Stimulated activated CD4-positive, alpha-beta T cell treated with anti-CD3 and anti-CD28 coated beads, Interleukin-12 subunit alpha, Interleukin-12 subunit beta, amount 100 ng/mL, for 4 hours (primary cell): ENCODE measurements around the gene DDX18.
"Not testable (repeated sequence)": the region's sequence is repeated elsewhere in the genome, so short reads cannot be mapped to it uniquely, and the experiment has no call there.

Experiments
- DNase-seq: peaks from one replicate; pipeline ENCODE4 v3.0.0-alpha.2; 2020

DDX18 gene

DNA sequence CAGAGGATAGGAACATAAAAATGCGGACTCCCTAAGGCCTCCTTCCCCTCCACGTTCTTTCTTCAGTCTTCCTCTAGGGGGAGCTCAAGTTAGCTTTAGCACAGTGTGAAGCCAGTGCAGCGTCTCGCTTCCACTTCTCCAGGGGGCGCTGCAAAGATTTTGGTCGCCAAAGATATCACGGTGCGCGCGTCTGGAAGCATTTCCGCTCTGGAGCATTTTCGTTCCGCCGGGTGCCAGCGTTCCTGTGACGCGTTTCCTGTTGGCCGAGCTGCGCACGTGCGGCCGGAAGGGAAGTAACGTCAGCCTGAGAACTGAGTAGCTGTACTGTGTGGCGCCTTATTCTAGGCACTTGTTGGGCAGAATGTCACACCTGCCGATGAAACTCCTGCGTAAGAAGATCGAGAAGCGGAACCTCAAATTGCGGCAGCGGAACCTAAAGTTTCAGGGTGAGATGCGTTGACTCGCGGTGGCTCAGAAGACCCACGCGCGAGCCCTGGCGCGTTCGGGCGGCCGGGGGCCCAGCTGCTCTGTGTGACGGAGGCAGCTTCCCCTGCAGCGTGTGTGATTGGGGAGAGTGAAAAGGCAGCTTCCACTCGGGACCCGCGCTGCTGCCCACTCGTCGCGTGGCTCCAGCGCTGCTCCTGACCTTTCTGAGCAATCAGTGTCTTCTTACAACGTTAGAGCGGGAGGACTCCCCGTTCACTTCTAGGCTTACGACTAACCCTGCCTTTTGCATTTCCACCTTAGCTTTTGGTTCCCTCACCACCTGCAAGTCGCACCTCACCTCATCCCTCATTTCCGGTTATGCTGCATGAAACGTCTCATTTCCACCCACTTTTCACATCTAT, at the start of gene DDX18:
TSS of gene DDX18 (plus strand) at position 275 of the 848 bp plus-strand sequence. CDS start at position 362, 87 bp downstream.
- DNase-seq = peak; percentile 94

DNA sequence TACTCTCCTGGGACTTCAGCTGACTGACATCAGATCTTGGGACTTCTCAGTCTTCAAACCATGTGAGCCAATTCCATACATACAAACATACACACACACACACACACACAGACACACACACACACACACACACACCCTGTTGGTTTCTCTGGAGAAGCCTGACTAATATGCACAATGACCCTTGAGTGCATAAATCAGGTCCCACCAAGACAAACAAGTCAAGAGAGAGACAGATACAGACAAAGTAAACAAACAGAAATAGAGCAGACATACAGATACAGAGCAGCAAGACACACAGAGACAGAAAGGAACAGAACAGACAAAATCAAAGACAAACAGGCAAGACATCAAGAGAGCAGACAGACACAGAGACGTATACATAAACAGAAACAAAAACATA, 43.8 kb upstream of the DDX18 start:
- no peak for DNase-seq

DNA sequence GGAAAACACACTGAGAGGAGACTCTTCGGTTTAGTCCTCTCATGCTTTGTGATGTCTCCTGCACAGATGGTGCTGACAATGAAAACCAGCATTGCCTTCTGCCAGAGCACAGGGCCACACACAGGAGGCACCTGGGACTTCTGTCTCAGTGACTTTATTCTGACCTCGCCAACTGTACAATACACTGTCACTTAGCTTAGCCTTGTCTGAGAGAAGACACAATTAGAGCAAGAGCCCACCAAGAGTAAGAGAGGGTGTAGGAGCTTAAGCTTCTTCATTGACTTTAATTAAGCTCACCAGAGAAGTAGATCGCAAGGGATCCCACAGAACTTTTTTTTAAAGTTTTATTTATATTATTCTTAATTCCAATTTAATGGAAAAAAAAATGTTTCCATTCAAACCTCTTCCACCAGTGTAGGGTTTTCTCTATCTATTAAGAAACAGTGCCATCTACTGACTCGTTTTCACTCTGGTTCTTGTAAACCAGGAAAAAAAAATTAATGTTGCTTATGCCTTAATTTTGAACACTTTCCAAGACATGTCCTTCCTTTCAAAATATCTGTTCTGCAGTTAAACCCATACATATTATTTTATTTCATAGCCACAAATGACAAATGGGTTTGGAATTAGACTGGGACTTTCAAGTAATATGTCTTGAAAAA, 42.4 kb upstream of the DDX18 start:
- DNase-seq = no peak

DNA sequence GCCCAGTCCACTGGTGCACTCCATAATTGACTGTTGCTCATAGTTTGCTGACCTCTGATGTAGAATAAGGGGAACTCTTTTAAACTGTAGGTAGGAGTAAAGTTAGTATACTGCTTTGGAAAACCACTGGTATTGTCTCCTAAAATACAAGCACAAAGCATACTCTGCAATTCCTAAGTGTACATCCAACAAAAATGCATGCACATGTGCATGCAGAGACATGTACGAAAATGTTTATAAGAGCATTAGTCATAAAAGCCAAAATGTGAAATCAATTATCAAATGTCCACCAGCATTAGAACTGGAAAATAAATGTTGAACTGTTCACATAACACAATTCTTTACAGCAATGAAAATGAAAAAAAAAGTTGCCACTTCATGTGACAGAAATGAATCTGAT, 39.8 kb upstream of the DDX18 start:
- no peak for DNase-seq

DNA sequence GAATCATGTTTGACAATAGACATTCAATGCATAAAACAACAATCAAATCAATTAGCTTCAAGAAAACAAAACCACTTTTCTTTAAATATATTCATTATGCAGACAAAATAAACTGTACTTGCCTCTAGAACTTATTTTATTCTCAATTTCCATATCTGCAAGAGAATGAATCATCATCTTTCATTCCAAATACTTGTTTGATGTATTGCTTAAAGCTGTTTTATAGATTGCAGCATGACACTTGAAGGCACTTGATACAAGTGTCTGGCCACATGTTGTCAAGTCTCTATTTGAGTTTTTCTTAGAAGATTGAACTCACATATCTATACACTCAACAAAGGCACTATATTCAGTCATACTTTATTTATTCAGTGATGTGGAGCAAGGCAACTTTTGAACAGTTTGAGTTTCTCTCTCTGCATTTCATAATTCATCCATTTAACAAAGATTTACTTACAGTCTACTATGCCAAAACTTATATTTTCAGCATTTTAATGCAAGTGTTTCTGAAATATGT, 38.7 kb upstream of the DDX18 start:
- DNase-seq = no peak

DNA sequence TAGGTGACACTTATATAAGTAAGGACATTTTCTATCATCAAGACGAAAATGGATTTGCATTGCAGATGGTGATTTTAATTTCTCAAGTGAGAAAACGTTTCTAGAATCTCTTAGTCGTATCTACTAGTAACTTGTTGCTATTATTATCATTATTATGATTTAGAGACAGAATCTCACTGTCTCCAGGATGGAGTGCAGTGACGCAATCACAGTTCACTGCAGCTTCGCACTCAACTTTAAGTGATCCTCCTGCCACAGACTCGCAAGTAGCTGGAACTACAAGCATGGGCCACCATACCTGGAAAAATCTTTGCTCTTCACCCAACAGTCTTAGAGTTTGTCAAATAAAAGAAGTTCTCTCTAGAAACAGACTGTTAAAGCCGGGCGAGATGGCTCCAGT, 37.6 kb upstream of the DDX18 start:
- no peak for DNase-seq

DNA sequence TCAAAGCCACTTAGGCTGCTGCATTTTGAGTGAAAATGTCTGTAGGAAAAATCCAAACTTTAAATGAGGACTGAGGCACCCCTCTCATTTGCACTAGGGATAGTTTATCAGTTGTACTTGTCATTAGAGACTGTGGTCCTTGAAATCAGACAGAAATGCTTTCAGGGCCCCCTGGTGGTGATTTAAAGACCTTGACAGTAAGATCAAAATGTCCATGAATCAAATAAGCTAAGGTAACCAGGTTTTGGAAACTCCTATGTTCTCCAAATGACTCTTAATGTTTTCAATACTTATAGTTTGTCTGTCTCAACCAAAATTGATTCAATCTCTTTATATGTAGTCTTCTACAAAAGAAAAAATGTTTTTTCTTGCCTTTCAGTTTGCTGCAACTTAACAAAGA, 28.8 kb upstream of the DDX18 start:
- DNase-seq = peak; percentile 7

DNA sequence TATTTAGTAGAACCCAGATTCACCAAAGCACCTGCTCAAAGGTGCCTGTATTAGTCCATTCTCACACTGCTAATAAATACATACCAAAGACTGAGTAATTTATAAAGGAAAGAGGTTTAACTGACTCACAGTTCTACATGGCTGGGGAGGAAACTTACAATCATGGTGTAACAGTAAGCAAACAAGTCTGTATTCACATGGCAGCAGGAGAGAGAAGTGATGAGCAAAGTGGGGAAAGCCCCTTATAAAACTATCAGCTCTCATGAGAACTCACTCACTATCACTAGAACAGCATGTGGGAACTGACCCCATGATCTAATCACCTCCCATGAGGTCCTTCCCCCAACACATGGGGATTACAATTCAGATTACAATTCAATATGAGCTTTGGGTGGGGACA, 28.0 kb upstream of the DDX18 start:
- DNase-seq = no peak

DNA sequence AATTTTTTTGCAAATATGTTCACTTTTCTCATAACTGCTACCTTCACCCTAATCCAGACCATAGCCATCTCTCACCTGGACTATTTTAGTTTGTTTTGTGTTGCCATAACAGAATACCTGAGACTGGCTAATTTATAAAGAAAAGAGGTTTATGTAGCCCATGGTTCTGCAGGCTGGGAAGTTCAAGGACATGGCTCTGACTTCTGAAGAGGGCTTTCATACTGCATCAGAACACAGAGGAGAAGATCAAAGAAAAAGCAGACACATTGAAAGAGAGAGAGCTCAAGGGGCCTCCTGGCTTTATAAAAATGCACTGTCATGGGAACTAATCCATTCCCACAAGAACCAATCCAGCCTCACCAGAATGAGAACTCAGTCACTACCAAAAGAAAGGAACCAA, 25.0 kb upstream of the DDX18 start:
- DNase-seq = no peak

DNA sequence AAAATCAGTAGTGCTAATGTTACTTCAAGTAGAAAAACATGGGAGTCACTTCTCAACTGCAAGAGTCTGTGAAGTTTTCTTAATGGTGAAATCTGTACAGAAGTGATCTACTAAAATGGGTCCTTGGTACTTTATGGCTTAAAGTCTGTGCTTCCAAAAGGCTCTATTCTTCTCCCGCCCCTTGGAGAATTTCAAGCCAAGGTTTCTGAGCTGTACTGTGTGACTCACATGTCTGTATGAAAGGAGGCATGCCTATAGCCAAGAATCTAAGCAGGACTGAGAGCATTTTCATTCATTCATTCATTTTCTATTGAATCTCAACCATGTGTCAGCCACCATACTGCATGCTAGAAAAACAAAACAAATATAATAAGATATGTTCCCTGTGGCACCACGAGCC, 19.8 kb upstream of the DDX18 start:
- no peak for DNase-seq

DNA sequence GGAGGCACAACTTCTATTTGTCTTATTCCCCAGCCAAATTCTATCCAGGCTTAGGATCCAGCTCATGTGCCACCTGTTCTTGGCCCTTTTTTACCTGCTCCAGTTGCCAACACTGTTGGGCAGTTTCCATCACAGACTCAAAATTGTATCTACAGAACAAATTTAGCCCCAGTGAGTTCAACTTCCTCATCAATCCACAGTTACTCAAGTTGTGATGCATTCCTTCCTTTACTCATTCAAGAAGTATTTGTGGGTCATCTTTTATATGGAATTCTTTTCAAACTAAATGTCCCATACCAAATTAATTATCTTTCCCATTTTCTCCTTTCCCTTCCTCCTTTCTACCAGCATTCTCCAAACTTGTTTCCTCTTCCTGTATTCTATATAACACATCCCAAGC, 12.7 kb upstream of the DDX18 start:
- no peak for DNase-seq

DNA sequence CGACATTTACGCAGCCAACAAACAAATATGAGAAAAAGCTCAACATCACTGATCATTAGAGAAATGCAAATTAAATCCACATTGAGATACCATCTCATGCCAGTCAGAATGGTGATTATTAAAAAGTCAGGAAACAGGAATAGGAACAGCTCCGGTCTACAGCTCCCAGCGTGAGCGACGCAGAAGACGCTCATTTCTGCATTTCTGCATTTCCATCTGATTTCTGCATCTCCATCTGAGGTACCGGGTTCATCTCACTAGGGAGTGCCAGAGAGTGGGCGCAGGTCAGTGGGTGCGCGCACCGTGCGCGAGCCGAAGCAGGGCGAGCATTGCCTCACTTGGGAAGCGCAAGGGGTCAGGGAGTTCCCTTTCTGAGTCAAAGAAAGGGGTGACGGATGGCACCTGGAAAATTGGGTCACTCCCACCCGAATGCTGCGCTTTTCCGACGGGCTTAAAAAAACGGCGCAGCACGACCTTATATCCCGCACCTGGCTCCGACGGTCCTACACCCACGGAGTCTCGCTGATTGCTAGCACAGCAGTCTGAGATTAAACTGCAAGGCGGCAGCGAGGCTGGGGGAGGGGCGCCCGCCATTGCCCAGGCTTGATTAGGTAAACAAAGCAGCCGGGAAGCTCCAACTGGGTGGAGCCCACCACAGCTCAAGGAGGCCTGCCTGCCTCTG, 10.7 kb upstream of the DDX18 start:
- DNase-seq = not testable (repeated sequence)

DNA sequence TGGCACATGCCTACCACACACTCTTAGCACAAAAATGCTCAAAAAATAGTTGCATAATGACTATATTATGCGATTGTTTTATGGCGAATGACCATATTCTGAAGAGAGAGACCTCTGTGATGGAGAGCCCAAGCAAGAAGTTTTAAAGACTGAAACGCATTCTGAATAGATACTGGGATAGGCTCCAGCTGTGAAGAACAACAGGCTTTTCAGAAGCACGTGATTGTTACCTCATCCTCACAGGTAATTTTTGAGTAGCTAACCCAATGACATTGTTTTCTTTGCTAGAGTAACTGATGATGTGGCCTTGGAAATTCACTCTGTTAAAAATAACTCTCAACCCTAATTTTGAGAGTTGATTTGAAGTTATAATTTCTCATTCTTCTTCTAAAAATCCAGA, 2.0 kb upstream of the DDX18 start:
- DNase-seq = no peak

DNA sequence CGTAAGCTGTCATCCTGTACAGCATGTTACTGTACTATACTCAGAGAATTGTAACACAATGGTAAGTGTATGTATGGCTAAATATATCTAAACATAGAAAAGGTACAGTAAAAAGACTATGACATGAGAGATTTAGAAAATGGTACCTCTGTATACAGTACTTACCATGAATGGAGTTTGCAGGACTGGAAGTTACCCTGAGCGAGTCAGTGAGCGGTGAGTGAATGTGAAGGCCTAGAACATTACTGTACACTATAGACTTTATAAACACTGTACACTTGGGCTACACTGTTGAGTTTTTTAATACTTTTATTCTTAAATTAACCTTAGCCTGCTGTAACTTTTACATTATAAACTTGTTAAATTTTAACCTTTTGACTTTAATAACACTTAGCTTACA, 1.5 kb downstream of the DDX18 start:
- no peak for DNase-seq

DNA sequence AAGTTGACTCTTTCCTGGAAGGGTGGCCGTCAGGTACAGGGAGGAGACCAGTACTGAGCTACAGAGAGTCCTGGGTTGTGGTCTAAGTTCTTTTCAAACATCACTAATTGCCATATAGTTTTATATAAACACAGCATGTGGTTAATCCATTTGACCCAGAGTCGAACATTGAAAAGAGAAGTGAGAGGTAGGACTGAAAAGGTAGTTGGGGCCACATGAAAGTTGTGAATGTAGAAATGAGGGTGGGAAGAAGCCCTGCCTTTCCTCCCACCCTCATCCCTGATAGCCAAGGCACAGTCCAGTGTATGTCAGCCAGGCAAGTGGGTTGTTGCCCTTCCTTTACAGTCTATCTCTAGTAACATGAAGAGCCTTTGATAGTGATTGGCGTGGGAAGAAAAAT, 4.4 kb downstream of the DDX18 start:
- no peak for DNase-seq

DNA sequence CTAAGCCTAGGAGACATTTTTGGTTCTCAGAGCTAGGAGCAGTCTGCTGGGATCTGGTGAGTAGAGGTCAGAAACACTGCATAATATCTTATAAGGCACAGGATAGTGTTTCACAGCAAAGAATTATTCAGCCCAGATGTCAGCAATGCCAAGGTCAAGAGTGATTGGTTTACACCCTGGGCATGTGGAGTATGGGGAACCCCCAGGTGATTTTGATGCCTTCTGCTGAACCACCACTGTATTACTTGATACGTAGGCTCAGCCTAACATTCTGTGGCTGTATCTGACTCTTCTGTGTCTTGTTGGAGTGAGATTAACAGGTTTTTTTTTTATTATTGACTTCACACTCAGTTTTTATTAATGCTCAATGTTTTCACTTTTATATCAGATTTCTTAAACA, 6.0 kb downstream of the DDX18 start:
- DNase-seq = no peak

DNA sequence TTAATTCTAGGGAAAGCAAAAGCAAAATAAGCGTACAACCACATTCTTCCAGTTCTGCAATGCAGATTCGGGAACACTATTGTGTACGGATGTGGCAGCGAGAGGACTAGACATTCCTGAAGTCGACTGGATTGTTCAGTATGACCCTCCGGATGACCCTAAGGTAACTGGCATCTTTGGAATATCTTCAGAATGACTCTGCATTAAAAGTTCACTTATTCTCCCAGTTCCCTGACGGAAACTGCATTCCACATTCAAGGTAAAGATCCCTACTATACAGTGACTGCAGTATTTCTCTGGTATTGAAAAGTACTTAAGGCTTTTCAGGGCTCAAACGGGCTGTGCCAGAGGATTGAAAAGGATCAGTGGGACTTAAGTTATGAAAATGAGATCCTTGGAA, 10.9 kb downstream of the DDX18 start:
- DNase-seq = no peak

DNA sequence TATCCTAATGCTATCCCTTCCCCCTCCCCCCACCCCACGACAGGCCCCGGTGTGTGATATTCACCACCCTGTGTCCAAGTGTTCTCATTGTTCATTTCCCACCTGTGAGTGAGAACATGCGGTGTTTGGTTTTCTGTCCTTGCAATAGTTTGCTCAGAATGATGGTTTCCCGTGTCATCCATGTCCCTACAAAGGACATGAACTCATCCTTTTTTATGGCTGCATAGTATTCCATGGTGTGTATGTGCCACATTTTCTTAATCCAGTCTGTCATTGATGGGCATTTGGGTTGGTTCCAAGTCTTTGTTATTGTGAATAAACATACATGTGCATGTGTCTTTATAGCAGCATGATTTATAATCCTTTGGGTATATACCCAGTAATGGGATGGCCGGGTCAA, 13.0 kb downstream of the DDX18 start:
- not testable (repeated sequence) for DNase-seq

DNA sequence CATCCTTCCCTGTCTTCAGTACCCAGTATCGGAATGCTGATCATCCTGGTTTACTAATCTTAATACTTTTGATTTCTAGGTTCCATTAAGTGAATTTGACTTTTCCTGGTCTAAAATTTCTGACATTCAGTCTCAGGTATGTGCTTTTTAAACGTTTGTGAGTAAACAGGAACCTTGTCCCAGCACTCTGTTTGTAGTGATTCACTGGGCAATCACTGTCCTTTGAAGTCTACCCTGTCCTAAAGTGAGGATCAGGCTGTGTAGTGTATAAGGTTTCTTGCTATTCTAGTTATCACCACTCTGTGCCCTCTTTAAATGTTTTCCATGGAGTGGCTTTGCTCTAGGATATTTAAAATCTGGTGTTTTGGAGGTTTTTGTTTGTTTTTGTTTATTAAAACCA, 14.4 kb downstream of the DDX18 start:
- no peak for DNase-seq

DNA sequence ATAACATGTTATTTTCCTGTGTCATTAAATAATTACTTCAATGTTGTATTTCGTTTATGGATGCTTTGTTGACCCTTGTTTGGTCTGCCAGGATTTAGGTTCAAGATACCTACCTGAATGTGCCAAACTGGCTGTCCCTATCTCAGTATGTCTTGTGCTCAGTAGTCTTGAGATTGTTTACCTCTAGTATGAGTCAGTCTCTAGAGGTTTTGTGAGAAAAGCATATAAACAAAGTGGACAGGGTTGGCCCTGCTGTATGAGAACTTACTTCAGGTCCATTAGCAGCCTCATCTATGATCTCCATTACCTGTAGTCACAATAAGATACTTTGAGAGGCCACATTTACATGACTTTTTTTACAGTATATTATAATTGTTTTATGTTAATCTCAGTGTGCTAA, 17.8 kb downstream of the DDX18 start:
- DNase-seq = no peak

DNA sequence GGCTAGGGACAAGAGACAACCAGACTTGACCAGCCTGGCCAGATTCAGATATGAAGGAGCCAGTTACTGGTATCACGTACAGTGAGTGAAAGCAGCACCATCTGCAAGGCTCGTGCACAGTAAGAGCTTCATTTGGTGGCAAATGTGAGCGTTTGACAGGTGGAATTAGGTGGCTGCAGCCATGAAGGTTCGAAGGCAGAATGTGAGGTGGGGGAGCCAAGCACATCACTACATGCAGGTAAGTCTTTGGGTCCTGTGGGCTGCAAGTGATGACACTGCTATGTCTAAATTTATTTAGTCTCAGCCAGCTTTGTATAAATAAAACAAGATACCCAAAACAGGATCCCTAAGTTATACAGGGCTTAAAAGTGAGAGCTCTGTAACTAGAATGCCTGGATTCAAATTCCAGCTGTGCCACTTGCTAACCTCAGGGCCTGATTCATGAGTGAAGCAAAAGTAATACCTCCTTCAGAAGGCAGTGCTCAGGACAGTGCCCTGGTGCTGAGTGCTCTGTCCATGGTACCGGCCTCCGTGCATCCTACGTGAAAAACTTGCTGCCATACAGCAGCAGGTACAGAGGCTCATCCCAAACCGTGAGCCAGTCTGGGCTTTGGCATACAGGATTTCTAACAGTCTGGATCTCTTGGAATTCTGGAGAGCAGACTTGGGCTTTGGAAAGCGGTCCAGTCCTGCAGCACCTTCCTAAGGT, 18.6 kb downstream of the DDX18 start:
- no peak for DNase-seq

DNA sequence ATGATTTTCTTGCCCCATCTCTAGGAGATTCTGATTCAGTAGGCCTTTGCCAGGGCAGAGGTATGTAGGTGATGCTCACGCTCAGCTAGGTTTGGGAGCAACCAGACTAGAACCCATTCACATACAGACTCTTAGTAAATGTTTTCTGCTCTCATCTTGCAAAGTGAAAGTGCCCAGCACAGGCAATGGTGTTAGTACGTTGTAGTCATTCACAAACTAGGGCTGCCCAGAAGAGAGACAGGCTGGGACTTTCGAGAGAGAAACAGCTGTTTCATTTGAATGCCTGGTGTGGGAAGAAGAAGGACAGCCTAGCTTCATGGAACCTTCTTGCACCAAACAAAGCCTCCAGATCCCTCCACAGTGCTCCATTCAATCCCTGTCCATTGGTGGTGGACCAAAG, 19.4 kb downstream of the DDX18 start:
- DNase-seq = no peak

DNA sequence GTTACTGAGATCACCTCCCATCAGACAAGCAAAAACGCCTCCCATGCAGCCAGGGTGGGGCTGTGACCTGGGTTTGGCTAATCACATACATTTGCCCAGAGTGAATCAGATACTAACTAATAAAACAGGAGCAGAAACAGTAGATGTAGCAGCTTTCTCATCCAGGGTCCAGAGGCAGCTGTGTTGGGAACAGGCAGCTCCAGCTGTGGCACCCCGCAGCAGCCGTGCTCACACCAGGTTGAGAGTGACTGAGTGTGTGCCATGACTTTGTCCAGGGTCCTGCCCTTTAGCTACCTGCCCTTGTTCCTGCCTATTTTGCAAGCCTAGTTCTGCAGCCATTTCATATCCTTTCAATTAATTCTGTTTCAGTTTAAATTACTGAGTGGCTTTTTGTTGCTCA, 20.5 kb downstream of the DDX18 start:
- DNase-seq = no peak
